ENCODE results near the gene NR1H4. TPM values are rescaled to one million over a fixed set of nuclear protein-coding genes. Genes with fewer than 3 reads are reported as not detected.

NR1H4 gene
- total and polyA plus RNA-seq, 2 of the 8 experiments (the other 6 are each of a cell fraction or from before 2014, with no cell fraction given) = not detected

GRCh38 chr12:100565987-100566545, 92.4 kb downstream of the NR1H4 start (continued):
- no peak for TF ChIP-seq CHD7 (IDR thresholded peaks at IDR 0.05; ENCODE audit: insufficient replicate concordance, low read length)

Measured in H1 (cell line).